HG03342 (cell line): ENCODE data around the gene DPT.

Experiments
- ATAC-seq: cut with Tn5 transposase; IDR thresholded peaks from one replicate; pipeline ENCODE4 v1.9.1; 2021; ENCODE audit warnings: mild to moderate bottlenecking, moderate library complexity; ENCODE audit not compliant: unreplicated experiment

Gene DPT

DNA sequence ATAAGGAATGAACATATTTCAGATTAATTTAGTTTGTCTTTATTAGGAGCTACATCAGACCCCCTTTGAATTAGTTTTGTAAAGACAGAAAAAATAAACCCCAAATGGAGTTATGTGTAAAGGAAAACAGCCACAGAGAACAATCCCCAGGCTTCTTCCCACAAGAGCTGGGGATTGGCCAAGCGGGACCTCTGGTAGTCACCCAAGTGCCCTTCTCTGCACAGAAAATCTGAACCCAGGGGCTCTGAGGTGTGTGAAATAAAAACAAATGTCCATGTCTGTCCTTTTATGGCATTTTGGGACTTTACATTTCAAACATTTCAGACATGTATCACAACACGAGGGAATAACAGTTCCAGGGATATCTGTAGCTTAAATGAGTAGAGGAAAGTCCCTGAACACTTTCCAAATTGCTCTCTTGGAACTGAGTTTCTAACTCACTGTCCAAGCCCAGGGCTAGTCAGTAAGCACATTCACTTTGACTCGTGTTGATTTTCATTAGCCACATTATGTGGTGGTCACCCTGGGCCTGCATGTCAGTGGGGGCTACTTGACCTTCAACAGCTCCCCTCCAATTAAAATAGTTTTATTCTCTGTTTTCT is 22.5 kb downstream of the DPT start:
- no peak for ATAC-seq

- ATAC-seq = no peak
These were observed 28.3 kb downstream of the DPT start for GRCh38 chr1:168700575-168701268.

GRCh38 chr1:168698453-168698852 is 30.6 kb downstream of the DPT start:
- ATAC-seq = no peak

- ATAC-seq = no peak
These were observed 31.5 kb downstream of the DPT start for GRCh38 chr1:168697356-168698126.

- no peak for ATAC-seq
These were observed 32.8 kb downstream of the DPT start for GRCh38 chr1:168696125-168696760.

GRCh38 chr1:168693872-168694238 is 35.2 kb downstream of the DPT start:
- ATAC-seq = no peak

DNA sequence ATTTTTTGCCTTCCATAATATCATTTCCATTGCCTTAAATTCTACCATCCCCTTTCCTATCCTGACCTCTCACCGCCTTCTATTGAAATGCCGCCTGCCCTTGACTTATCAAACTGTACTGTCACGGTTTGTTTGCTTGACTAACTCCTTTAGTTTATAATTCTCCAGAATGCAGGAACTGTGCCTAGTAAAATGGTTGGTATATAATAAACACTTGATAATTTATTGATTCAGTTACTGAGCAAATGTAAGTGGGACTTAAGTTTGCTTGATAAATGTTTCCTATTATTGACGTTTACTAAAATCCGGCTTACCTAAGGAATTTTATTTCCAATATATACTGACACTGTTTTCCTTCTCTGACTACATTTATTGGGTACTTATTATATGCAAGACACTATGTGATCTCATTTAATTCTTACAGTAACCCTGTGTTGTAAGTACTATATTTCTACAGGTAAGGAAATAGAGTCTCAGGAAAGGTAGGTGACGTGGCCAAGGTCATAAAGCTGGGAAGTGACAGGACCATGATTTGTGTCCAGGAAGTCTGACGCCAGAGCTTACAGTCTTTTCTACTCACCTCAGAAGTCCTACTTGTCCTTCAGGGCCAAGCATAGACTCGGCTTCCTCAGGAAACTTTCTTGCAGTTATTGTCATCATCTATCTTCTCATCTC is 35.7 kb downstream of the DPT start:
- ATAC-seq = no peak

GRCh38 chr1:168692472-168692871 is 36.5 kb downstream of the DPT start:
- ATAC-seq = no peak

- ATAC-seq = no peak
These were observed 37.5 kb downstream of the DPT start for GRCh38 chr1:168691541-168691940.

DNA sequence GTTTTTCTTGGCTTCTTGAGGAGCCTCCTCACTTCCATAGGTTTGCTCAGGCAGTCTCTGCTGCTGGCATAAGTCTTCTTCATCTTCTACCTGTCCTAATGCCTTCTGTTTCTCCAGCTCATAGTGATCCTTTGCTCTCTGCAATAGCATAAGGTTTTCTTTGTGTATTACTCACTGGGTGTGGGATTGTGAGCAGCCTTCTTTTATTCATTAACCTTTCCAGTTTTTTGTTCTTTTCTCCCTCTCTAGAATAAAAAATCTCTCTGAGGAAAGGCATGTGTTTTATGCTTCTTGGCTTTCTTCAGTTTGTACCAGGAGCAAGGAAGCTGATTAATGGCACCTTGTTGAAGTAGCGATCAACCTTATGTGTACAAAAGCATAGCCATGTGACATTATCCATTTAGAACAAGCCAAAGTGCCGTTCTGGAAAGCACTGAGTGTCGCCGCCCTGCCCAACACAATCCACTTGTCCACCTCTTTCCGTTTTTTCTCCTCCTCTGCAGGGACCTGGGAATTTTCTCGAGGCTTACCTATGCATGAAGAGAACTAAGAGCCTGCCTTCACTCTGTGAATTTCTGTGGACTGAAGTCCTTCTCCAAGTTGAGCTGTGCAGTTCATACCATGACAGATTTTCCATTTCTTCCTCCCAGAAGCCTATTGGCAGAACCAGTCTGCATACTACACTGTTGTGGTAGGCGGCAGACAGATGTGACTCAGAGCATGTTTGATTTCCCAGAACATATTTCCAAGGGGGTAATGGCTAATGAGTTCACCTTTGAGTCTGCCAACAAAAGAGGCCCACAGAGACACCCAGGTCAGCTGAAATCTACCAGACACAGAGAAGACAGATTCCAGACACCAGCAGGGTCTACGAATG is 39.0 kb downstream of the DPT start:
- ATAC-seq = no peak

DNA sequence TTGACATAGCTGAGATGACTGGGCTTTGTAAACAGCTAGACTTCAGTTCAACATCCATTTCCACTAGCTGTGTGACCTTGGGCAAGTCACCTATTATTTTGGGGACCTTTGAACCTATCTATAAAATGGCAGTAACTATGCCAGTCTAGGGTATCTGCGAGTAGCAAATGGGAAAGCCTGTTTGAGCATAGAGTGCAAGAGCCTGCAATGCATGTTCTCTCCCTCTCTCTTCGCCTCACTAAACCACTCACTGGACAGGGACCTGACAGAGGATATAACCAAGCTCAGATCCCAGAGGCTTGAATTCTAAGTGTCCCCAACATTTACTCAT is 39.7 kb downstream of the DPT start:
- no peak for ATAC-seq

DNA sequence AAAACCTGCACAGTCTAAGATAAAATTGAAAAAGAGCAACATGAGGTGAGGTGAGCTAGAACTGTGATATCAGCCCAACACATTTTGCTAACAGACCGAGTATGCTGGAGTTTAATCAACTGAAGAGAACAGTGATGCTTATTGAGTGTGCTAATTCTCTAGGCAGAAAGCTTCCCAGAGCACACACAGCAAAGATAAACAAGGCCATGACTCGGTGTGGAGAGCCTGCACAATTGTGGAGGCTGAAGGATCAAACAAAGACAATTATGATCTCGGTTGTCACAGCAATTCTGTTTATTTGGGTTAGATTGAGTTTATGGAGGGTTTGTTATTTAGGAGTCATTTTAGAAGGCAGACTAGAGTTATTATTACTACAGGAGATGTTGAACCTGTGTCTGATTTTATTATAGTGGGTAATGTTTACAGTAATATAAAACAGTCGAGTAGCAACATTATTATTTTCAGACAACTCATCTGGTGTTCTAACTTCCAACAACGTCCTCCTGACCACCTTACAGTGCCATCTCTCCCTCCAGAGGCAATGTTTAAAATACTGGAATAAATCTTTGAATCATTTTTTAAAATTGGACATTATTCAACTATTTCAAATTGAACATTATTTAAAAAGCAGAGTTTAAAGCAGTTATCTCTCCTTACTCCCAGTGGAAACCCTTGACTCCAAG is 40.2 kb downstream of the DPT start:
- no peak for ATAC-seq

- ATAC-seq = no peak
These were observed 41.2 kb downstream of the DPT start for GRCh38 chr1:168687816-168688215.

- no peak for ATAC-seq
These were observed 42.3 kb downstream of the DPT start for GRCh38 chr1:168686666-168687065.

DNA sequence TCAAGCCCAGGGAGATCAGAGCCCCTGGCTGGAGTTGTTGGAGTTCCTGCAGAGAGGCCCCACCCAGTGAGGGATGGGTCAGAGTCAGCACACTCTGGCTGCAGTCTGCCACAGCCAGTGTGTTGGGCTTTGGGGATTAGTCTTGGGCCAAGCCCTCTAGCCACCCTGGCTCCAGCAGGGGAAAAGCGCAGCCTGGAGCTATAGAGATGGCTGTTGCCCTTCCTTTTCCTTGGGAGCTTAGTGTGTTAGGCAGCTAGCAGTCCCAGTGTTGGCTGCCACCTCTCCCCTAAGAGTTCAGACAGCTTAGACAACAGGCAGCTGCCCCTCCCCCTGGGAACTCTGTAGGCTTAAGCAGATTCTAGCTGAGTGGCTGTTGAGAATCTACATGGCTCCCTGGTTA is 45.1 kb downstream of the DPT start:
- no peak for ATAC-seq

DNA sequence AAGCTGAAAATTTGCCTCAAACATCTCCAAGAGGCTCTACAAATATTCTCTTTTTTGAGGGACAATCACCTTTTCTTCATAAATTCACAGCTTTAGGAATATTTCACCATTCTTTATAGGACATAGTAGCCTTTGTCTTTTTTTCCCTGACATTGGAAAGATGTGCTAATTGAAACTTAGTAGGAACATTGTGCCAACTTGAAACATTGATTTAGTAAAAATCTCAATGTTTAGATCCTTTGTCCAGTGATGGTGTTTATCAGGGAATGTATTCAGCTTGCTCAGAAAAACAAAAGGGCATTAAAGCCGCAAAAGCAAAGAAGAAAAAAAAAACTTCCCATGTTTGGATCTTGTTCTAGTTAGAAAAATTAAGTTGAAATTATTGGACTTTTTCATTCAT is 52.1 kb downstream of the DPT start:
- ATAC-seq = no peak

DNA sequence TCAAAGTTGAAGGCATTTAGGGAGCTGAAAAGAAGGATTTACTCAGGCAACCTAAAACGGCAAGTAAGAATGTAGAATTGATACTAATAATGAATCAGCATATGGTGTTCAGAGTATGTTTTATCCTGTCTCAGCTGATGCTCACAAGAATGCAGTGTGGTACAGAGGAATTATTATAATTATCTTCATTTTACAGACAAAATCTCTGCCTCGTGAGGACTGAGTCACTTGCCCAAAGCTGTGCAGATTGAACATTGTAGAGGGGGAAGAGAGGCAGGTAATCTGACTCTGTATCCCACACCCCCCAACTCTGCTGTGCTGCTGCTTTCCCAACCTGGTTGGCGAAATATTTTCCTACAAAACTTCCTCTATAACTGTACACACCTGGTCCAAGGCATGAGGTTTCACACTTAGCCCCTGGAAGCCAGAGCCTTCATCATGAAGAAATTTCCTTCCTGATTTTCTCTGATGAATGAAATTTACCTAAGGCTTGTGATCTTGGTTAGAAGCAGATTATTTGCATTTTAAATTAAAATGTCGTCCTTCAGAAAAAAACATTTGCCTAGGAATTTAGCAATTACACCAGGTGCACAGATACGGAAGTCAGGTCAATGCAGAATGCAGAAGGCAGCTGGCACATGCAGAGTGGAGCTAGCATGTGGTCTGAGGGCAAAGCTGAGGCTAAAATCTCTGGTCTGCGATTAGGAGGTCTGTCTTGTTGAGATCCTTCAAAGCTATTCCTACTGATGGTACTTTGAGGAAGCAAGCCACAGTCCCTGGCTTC is 52.8 kb downstream of the DPT start:
- no peak for ATAC-seq

DNA sequence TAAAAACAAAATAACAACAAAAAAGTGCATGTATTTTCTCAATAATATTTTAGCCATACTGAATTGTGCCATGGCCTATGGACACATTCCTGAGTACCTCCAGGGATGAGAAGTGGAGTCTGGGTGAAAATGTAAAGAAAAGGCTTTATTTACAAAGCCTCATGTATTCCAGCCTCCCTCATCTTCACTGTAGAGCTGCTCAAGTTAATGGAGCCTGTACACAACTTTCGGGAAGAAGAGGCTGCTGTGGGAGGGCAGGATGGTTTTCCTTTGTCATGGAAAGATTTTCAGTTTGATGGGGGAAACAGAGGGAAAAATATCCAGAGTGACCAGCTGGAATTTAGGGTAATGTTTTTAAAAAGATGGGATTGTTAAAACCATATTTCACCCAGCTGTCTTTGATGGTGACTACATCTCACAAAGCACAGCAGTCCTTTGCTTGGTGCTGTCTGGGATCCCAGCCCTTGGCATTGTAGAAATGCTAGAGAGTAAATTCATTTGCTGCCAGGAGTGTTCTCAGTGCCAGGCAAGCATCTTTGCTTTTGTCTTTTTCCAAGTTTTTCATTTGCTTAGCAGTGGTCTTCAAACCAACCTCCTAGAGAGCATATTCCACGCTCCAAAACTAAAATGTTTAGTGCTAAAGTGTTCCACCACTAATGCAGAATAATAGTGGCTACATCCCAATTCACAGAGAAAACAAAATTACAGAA is 54.9 kb downstream of the DPT start:
- ATAC-seq = no peak
